ENCODE measurements around the gene NHEJ1.

NHEJ1 gene

GRCh38 chr2:219037783-219038499, 122.7 kb downstream of the NHEJ1 start:
- DNase-seq (ENCODE audit: extremely low spot score, insufficient read length, low read depth): no peak
- no peak for FAIRE-seq

GRCh38 chr2:219035942-219036341, 124.7 kb downstream of the NHEJ1 start:
- DNase-seq (ENCODE audit: extremely low spot score, insufficient read length, low read depth): no peak

DNA sequence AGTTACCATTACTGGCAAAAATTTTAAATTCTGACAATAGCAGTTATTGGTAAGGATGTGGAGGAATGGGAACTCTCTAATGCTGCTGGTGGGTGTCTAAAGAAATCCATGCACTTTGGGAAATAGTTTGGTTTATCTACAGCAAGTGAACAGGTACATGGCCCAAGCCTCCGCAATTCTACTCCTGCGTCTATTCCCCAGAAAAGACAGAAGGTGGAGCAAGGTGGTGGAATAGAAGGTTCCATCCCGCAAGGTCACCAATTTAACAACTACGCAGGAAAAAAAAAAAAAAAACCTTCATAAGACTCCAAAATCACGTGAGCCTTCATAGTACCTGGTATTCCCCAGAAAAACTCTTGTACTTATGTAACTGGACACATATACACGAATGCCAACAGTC, 125.8 kb downstream of the NHEJ1 start:
- FAIRE-seq (no peak), DNase-seq (ENCODE audit: extremely low spot score, insufficient read length, low read depth) (no peak)

More at GRCh38 chr2:219035942-219036341, 124.7 kb downstream of the NHEJ1 start:
- FAIRE-seq: no peak

- DNase-seq (ENCODE audit: extremely low spot score, insufficient read length, low read depth) (no peak), FAIRE-seq (no peak)
Measured at GRCh38 chr2:219032051-219032745, 128.4 kb downstream of the NHEJ1 start.

GRCh38 chr2:219031005-219031738, 129.4 kb downstream of the NHEJ1 start:
- DNase-seq (ENCODE audit: extremely low spot score, insufficient read length, low read depth): no peak
- no peak for FAIRE-seq

- FAIRE-seq (no peak), DNase-seq (ENCODE audit: extremely low spot score, insufficient read length, low read depth) (no peak)
Measured at GRCh38 chr2:219030177-219030940, 130.3 kb downstream of the NHEJ1 start.

- DNase-seq (ENCODE audit: extremely low spot score, insufficient read length, low read depth) (peak; percentile 64), FAIRE-seq (peak; percentile 89)
Measured at GRCh38 chr2:219029829-219030165, 130.8 kb downstream of the NHEJ1 start.

GRCh38 chr2:219028996-219029828, 131.4 kb downstream of the NHEJ1 start:
- FAIRE-seq: no peak
- DNase-seq (ENCODE audit: extremely low spot score, insufficient read length, low read depth): no peak

DNA sequence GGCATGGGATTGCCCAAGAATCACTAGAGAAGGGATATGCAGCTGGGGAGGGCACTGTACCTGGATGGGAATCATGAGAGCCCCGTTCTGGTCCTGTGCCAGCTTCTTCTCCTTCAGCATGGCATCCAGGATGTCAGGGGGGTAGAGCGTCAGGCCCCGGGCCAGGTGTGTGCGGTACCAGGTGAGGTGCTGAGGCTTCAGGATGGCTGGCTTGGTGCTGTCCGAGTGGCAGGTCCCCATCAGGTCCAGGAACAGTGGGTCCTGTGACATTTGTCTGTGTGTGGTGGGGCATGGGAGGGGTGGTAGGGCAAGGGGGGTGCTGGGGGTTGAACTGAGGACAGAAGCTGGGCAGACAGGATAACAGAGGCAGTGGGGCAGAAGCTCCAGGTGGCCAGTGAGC, 132.5 kb downstream of the NHEJ1 start:
- no peak for DNase-seq (ENCODE audit: extremely low spot score, insufficient read length, low read depth)
- no peak for FAIRE-seq

- DNase-seq (ENCODE audit: extremely low spot score, insufficient read length, low read depth) (no peak), FAIRE-seq (no peak)
Measured at GRCh38 chr2:219027511-219028055, 133.0 kb downstream of the NHEJ1 start.

- DNase-seq (ENCODE audit: extremely low spot score, insufficient read length, low read depth) (no peak), FAIRE-seq (no peak)
Measured at GRCh38 chr2:219026946-219027345, 133.7 kb downstream of the NHEJ1 start.

DNA sequence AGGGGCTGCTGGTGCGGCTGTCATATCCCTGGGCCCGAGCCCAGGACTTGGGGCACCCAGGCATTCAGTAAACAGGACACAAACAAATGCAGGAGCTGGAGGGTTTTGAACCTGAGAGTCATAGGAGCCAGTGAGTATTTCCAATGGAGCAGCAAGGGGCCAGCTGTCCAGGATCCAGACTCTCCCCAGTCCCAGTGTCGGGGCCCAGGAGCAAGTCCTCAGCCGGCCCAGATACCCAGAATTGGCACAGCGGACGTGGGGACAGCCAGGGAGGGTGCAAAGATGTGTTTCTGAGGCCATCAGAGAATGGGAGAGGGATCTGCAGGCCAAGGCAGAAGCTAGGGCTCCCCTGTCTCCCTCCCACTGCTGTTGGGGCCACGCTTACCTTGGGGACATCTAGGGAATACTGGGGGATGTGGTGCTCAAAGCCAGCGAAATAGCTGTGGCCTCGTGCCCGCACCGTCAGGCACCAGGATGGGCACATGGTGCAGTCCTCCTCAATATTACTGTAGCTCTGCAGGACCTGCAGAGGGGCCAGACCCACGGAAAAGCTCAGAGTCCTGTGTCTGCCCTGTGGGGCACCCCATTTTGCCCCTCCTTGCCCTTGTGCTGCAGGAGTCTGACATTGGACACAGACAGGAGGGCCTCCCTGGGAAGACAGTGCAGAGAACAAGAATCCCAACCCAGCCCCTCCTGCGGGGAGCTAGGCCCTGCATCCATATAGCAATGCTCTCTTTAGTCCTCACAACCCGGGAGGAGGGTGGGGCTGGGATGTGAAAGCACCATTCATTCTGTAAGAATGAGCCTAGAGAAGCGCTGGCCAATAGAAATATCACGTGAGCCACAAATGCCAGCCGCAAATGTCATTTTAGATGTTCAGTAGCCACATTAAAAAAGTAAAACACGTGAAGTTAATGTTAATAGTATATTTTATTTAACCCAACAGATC, 134.7 kb downstream of the NHEJ1 start:
- FAIRE-seq (no peak), DNase-seq (ENCODE audit: extremely low spot score, insufficient read length, low read depth) (no peak)
